Right cardiac atrium (tissue), 5 donors: Measurements from ENCODE around the gene DESI2. TPM values are rescaled to one million over a fixed set of nuclear protein-coding genes. Genes with fewer than 3 reads are reported as not detected.
A peak's percentile ranks its signal among the peaks of the same experiment; 100 is the strongest.
"Not testable (repeated sequence)": the region's sequence is repeated elsewhere in the genome, so short reads cannot be mapped to it uniquely, and the experiment has no call there.

Experiments
- ATAC-seq, 2 donors: fragments of 200-7000 bp; cut with Tn5 transposase; one replicate each; pipeline versions ENCODE4 v1.8.0 to v1.9.1; 2020; ENCODE audit warnings: moderate library complexity in 2 of 2, mild to moderate bottlenecking in 1 of 2
- DNase-seq, 3 donors: peaks; one replicate each; pipeline ENCODE4 v3.0.0-alpha.2; 2020
- H3K27ac ChIP-seq: one replicate; pipeline ENCODE4 v1.5.1; 2013; ENCODE audit warnings: mild to moderate bottlenecking, low read length, control low read depth, moderate library complexity
- H3K27me3 ChIP-seq: one replicate; pipeline ENCODE4 v1.6.1; 2013; ENCODE audit not compliant: control insufficient read depth, insufficient read depth
- H3K4me1 ChIP-seq: one replicate; pipeline ENCODE4 v1.6.1; 2013; ENCODE audit warnings: low read length; ENCODE audit not compliant: control insufficient read depth, insufficient read depth
- H3K4me3 ChIP-seq: one replicate; pipeline ENCODE4 v1.5.1; 2013; ENCODE audit warnings: low read length, control low read depth
- H3K9me3 ChIP-seq: one replicate; pipeline ENCODE4 v1.6.1; 2013; ENCODE audit warnings: low read length; ENCODE audit not compliant: control insufficient read depth
- WGBS: extraction: QIAGEN DNeasy Blood & Tissue Kit; methylation state at CpG from one replicate; pipeline ENCODE4 v1.1.7; 2013; 5-methylcytosine and 5-hydroxymethylcytosine counted together
- intact Hi-C, 4 donors: fragments of 100-400 bp; cut with DNase I; formaldehyde crosslinking; loops; one replicate each; pipeline versions ENCODE4 v1.11.0 to v1.14.0; 2022 to 2023
- polyA plus RNA-seq: library from polyadenylated mRNA; stranded (reverse); fragments of 200-250 nt; gene quantifications from one replicate; pipeline ENCODE4 v1.2.3, GENCODE V29; 2013
- total RNA-seq, 4 donors: library from RNA; stranded (reverse); fragmentation: NEBNext Ultra II Directional; extraction: Animal tissue kit (Norgen Biotek cat#: 25700); gene quantifications; one replicate each; pipeline ENCODE4 v1.2.1, GENCODE V29; 2021
- donor health status: healthy with polysubstance abuse.
- donor health status: DM: no; HTN: yes; CAD: no.
- donor health status: DM: no; HTN: no; CAD: no.
- donor health status: DM: no; HTN: yes; CAD: no; lungs with severe emphysema.
- donor health status: DM: yes; HTN: yes; CAD: no.

DESI2 gene
- total and polyA plus RNA-seq, 5 donors, result 12.1 to 27.0 (median 23.7) TPM

GRCh38 chr1:244654108-244655038 is 1.4 kb downstream of the DESI2 start:
- intact Hi-C loops, result loop anchor here in 1 of 4 donors (10.0 kb wide), 1 partner anchor 320 kb away; no protein-coding TSS in a partner anchor

GRCh38 chr1:244655186-244655585 is 2.3 kb downstream of the DESI2 start:
- H3K4me3 ChIP-seq, result peak overlapping the region; percentile 79
- no peak overlapping the region for H3K27ac ChIP-seq
- no peak for DNase-seq
- H3K9me3 ChIP-seq, result no peaks in the 10 kb centered on the region
- no peaks in the 10 kb centered on the region for H3K27me3 ChIP-seq
- WGBS, result 99% methylated on average over 1 of the region's 1 CpG
- peaks cover 11% of the 10 kb centered on the region for H3K4me1 ChIP-seq
- intact Hi-C loops, result loop anchor here in 1 of 4 donors (10.0 kb wide), 1 partner anchor 320 kb away; no protein-coding TSS in a partner anchor
- ATAC-seq, result no peak

More at GRCh38 chr1:244654108-244655038, 1.4 kb downstream of the DESI2 start:
- Histone ChIP-seq H3K27me3 (no peaks in the 10 kb centered on the region), H3K4me3 (peak overlapping the region; percentile 79), H3K4me1 (peaks cover 11% of the 10 kb centered on the region), H3K9me3 (no peaks in the 10 kb centered on the region), H3K27ac (no peak overlapping the region)
- 9% methylated on average over 8 of the region's 8 CpGs for WGBS
- DNase-seq (no peak), ATAC-seq (no peak)

- ATAC-seq, result no peak
- WGBS, result 74% methylated on average over 3 of the region's 3 CpGs
- Histone ChIP-seq H3K27ac (peak overlapping the region; percentile 23), H3K27me3 (no peaks in the 10 kb centered on the region), H3K4me1 (peaks cover 11% of the 10 kb centered on the region), H3K4me3 (no peak overlapping the region), H3K9me3 (no peaks in the 10 kb centered on the region)
- no peak for DNase-seq
- intact Hi-C loops, result loop anchor here in 1 of 4 donors (10.0 kb wide), 1 partner anchor 317 kb away; no protein-coding TSS in a partner anchor
Measured at GRCh38 chr1:244657421-244657820, 4.5 kb downstream of the DESI2 start.

GRCh38 chr1:244659694-244660093 is 6.8 kb downstream of the DESI2 start:
- no peak overlapping the region for H3K27ac ChIP-seq
- ATAC-seq (no peak), DNase-seq (no peak)
- no peaks in the 10 kb centered on the region for H3K9me3 ChIP-seq
- H3K4me3 ChIP-seq, result no peak overlapping the region
- H3K27me3 ChIP-seq, result no peaks in the 10 kb centered on the region
- H3K4me1 ChIP-seq, result peaks cover 12% of the 10 kb centered on the region
- WGBS, result 83% methylated on average over 3 of the region's 3 CpGs
- intact Hi-C loops, result loop anchor here in 1 of 4 donors (10.0 kb wide), 1 partner anchor 315 kb away; no protein-coding TSS in a partner anchor

- H3K4me1 ChIP-seq, result peaks cover 16% of the 10 kb centered on the region
- WGBS, result over 99% methylated on average over 3 of the region's 3 CpGs
- H3K9me3 ChIP-seq, result no peaks in the 10 kb centered on the region
- H3K27me3 ChIP-seq, result no peaks in the 10 kb centered on the region
- intact Hi-C loops, result no loop called here
- no peak overlapping the region for H3K4me3 ChIP-seq
- ATAC-seq (no peak), DNase-seq (no peak)
- no peak overlapping the region for H3K27ac ChIP-seq
Measured at GRCh38 chr1:244660595-244660994, 7.7 kb downstream of the DESI2 start.

GRCh38 chr1:244661569-244662312 is 8.8 kb downstream of the DESI2 start:
- DNase-seq, H3K9me3 ChIP-seq, H3K4me3 ChIP-seq, H3K27ac ChIP-seq, H3K27me3 ChIP-seq, intact Hi-C loops, ATAC-seq: not testable (repeated sequence)
- 93% methylated on average over 2 of the region's 4 CpGs for WGBS
- peaks cover 17% of the 10 kb centered on the region for H3K4me1 ChIP-seq

- WGBS, result 85% methylated on average over 2 of the region's 2 CpGs
- ATAC-seq (no peak), DNase-seq (no peak)
- Histone ChIP-seq H3K27me3 (no peaks in the 10 kb centered on the region), H3K4me3 (no peak overlapping the region), H3K9me3 (no peaks in the 10 kb centered on the region), H3K27ac (no peak overlapping the region), H3K4me1 (peaks cover 13% of the 10 kb centered on the region)
- intact Hi-C loops, result no loop called here
Measured at GRCh38 chr1:244662599-244662998, 9.7 kb downstream of the DESI2 start.

GRCh38 chr1:244664353-244664752 is 11.4 kb downstream of the DESI2 start:
- H3K27ac ChIP-seq, result no peak overlapping the region
- no peak overlapping the region for H3K4me3 ChIP-seq
- DNase-seq (no peak), ATAC-seq (no peak)
- no peaks in the 10 kb centered on the region for H3K27me3 ChIP-seq
- no peaks in the 10 kb centered on the region for H3K9me3 ChIP-seq
- H3K4me1 ChIP-seq, result peaks cover 10% of the 10 kb centered on the region
- intact Hi-C loops, result no loop called here
- WGBS, result 79% methylated on average over 3 of the region's 3 CpGs

GRCh38 chr1:244665771-244666217 is 12.9 kb downstream of the DESI2 start:
- peak; percentile 44 to 52 for ATAC-seq
- no peak overlapping the region for H3K4me3 ChIP-seq
- no peak overlapping the region for H3K27ac ChIP-seq

GRCh38 chr1:244666672-244667418 is 13.9 kb downstream of the DESI2 start:
- H3K9me3 ChIP-seq, H3K27ac ChIP-seq, H3K4me3 ChIP-seq, DNase-seq, H3K27me3 ChIP-seq, intact Hi-C loops, ATAC-seq: not testable (repeated sequence)
- H3K4me1 ChIP-seq, result peaks cover 10% of the 10 kb centered on the region
- 81% methylated on average over 6 of the region's 6 CpGs for WGBS

More at GRCh38 chr1:244665771-244666217, 12.9 kb downstream of the DESI2 start:
- Histone ChIP-seq H3K4me1 (peaks cover 10% of the 10 kb centered on the region), H3K27me3 (no peaks in the 10 kb centered on the region), H3K9me3 (no peaks in the 10 kb centered on the region)
- intact Hi-C loops, result no loop called here
- 32% methylated on average over 4 of the region's 4 CpGs for WGBS
- DNase-seq, result no peak
